Measurements from ENCODE around the gene SPAG4. TPM values are rescaled to one million over a fixed set of nuclear protein-coding genes. Genes with fewer than 3 reads are reported as not detected.

SPAG4 gene
- total RNA-seq, 1 donor from 2014 or later, result 3.3 TPM

DNA sequence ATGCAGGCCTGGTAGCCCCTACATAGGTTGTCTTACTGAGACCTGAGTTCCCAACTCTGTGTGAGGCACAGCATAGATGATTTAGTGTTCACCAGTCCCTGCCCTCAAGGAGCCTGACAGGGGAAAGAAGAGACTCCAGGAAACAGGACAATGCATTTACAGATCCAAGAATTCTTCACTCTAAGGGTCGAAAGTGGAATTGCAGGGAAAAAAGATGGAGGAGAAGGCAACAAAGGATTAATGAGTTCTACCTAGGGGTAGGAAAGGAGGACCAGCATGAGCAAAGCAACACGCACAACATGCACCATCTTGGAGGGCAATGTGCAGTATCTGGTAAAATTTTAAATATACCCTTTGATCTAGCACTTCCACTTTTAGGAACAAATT, 5.9 kb downstream of the SPAG4 start:
- no peak for ATAC-seq

- no peak for ATAC-seq
Observed at GRCh38 chr20:35625584-35626385, 10.2 kb downstream of the SPAG4 start.

GRCh38 chr20:35626386-35627001, 10.9 kb downstream of the SPAG4 start:
- ATAC-seq, result no peak

DNA sequence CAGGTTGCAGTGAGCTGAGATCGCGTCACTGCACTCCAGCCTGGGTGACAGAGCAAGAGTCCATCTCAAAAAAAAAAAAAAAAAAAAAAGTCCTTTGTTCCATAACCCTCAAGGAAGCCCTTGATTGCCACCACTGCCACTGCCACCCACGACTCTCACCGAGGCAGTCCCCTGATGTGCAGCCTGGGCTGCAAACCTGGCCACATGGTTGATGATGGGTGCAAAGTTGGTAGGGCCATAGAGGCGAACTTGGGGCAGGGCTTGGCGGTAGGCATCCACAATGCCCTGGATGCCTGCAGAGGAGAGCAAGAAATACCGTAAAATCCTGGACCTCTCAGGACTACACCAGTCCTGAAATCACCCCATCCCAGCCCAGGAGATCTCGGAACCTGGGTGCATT, 11.5 kb downstream of the SPAG4 start:
- no peak for ATAC-seq

DNA sequence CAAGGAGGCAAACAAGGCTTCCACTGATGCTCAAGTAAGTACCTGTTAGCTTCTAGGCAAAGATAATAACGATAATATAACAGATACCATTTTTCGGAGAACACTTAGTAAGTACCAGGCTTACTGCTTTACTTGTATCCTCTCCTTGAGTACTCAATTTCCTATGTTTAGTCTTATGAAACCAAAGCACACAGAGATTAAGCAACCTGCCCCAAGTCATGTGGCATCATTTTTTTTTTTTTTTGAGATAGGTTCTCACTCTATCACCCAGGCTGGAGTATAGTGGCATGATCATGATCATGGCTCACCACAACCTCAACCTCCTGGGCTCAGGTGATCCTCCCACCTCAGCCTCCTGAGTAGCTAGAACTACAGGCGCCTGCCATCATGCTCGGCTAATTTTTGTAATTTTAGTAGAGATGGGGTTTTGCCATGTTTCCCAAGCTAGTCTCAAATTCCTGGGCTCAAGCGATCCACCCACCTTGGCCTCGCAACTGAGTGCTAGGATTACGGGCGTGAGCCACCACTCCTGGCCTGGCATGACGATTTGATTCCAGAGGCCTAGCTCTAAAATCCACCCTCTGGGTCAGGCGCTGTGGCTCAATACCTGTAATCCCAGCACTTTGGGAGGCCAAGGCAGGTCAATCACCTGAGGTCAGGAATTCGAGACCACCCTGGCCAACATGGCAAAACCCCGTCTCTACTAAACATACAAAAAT, 14.0 kb downstream of the SPAG4 start:
- no peak for ATAC-seq

- ATAC-seq, result peak; percentile 12
Observed at GRCh38 chr20:35630636-35631035, 15.0 kb downstream of the SPAG4 start.

GRCh38 chr20:35632539-35633115, 17.0 kb downstream of the SPAG4 start:
- ATAC-seq, result peak; percentile 15

DNA sequence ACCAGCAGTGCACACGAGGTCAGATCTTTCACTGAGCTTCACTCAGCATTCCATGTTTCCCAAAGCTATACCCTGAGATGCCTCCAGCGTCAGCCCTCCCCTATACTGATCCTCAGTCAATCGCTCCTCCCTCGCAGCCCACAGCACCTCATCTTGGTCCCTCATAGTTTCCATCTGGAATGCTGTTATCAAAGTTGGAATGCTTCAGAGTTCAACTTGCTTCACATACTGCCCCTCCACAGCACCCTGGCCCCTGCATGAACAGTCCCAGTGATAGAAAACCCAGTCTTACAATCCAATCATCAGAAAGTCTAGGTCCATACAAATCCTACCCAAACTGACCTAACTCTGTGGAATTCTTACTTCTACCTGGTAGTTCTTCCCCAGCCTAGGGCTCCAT, 20.0 kb downstream of the SPAG4 start:
- no peak for ATAC-seq

DNA sequence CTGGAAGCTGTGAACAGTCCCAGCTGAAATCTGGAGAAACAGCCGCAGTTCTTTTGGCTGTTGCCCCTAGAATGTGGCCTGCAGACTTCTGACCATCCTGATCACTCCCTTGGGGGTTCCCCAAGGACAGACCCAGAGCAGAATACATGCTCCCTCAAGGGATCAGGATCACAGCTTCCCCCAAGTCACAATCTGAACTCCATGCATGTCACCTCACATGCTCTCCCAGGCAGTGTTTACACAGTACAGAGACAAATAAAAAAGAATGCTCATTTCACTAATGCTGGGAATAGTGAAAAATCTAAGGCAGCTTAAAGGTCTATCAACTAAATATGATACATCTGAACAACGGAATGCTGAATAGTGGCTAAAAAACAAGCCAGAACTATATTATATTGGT, 20.5 kb downstream of the SPAG4 start:
- ATAC-seq, result peak; percentile 12

- no peak for ATAC-seq
Observed at GRCh38 chr20:35637276-35637675, 21.6 kb downstream of the SPAG4 start.

- ATAC-seq, result no peak
Observed at GRCh38 chr20:35638751-35639150, 23.1 kb downstream of the SPAG4 start.

GRCh38 chr20:35640724-35641123, 25.1 kb downstream of the SPAG4 start:
- ATAC-seq, result no peak

DNA sequence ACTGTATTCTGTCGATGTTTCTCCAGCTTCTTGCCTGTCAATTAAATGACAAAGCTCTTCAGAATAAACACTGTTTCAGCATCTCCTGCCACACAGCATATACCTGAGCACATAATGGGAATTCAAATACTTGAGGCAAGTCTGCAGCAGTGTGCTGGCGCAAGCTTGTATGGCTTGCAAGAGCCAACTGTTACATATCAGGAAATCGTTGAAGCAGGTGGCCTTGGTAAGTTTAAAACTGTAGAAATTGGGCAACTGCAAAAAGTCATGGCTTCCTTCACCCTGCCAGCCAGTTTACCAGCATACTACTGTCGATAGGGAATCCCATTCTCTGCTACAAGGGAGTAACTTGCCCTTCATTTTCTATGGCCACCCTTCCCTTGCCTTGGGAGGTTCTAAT, 26.1 kb downstream of the SPAG4 start:
- no peak for ATAC-seq

GRCh38 chr20:35643045-35643444, 27.4 kb downstream of the SPAG4 start:
- no peak for ATAC-seq

GRCh38 chr20:35644806-35645205, 29.2 kb downstream of the SPAG4 start:
- no peak for ATAC-seq

DNA sequence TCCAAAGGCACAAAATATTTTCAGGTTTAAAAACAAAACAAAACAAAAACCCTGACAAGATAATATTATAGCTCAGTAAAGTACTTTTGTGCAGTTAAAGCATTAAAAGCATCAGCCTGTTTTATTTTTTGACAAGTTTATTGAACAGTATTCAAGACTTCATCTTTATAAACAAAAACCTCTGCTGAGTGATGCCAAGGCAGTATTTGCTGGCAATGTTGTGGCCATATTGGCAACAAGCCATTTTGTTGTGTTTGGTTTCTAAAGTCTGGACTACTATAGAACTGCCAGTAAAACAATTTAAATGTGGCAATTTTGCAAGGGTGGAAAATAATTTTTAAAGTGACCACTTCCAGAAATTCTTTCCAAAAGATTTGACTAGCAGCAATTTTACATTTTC, 33.2 kb downstream of the SPAG4 start:
- no peak for ATAC-seq

- no peak for ATAC-seq
Observed at GRCh38 chr20:35650632-35651031, 35.0 kb downstream of the SPAG4 start.

- ATAC-seq, result no peak
Observed at GRCh38 chr20:35651958-35652357, 36.3 kb downstream of the SPAG4 start.

GRCh38 chr20:35652641-35653429, 37.2 kb downstream of the SPAG4 start:
- peak; percentile 37 for ATAC-seq

DNA sequence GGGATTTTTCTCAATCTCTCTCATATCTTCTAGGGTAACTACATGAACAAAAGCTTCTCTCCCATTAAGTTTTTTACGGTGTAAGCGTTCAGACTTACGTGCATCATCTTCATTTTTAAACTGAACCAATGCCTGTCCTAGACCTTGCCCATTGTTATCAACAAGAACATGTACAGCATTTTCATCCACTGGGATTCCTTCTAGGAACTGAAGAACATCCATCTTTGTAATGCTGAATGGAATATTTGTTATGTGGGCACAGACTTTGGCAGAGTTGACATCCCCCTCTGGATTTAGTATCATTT, 37.8 kb downstream of the SPAG4 start:
- ATAC-seq, result no peak

DNA sequence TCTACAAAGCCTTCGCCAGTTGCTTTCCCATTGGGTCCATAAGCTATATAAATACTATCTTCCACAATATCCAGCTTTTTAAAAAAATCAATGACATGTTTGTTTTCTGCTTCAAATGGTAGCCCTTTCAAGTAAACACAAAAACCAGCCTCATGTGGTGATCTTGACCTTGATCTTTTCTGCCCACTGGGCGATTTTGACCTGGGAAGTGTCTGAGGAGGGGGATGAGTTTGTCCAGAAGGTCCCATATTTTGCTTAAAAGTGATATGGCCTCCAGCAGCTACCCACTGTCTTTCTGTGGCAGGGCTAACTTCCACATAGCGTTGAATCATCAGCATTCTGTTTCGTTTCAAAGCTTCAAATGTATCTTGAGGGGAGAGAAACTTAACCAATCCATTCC, 38.3 kb downstream of the SPAG4 start:
- ATAC-seq, result no peak

DNA sequence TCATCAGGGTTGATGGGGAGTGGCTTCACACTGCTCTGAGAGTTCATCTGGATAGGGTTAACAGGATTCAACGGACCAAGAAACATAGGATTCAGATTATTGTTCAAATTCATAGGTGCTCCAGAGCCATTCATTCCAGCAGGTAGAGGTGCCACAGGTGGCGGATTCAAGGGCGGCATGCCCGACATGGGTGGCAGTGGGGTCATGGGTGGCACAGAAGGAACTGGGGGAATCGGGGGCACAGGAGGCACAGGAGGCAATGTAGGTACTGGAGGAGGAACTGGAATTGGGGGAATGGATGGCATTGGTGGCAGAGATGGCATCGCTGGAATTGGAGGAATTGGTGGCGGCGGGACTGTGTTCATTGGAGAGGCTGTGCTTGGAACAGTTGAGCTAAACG, 38.8 kb downstream of the SPAG4 start:
- no peak for ATAC-seq

GRCh38 chr20:35657271-35657670, 41.6 kb downstream of the SPAG4 start:
- no peak for ATAC-seq

All from esophagus mucosa (tissue), 1 donor.